MG63 (cell line): ENCODE results near the gene C19orf38. TPM values are rescaled to one million over a fixed set of nuclear protein-coding genes. Genes with fewer than 3 reads are reported as not detected.
A peak's percentile ranks its signal among the peaks of the same experiment; 100 is the strongest.

Experiments used
- DNase-seq: peaks from one replicate; pipeline ENCODE4 v3.0.0-alpha.2; 2020
- H3K27me3 ChIP-seq: fragments of 250-450 bp; sonication (Bioruptor Pico); 2 replicates; pipeline ENCODE4 v1.5.1; 2020; ENCODE audit warnings: mild to moderate bottlenecking, moderate library complexity
- H3K36me3 ChIP-seq: fragments of 250-450 bp; sonication (Bioruptor Pico); 2 replicates; pipeline ENCODE4 v1.5.1; 2020; ENCODE audit warnings: mild to moderate bottlenecking, moderate library complexity
- H3K4me3 ChIP-seq: fragments of 250-450 bp; sonication (Bioruptor Pico); 2 replicates; pipeline ENCODE4 v1.5.1; 2020; ENCODE audit warnings: mild to moderate bottlenecking, moderate library complexity
- H3K9me3 ChIP-seq: fragments of 250-450 bp; sonication (Bioruptor Pico); 2 replicates; pipeline ENCODE4 v1.5.1; 2020; ENCODE audit warnings: mild to moderate bottlenecking, moderate library complexity
- total RNA-seq: library from RNA; depleted of rRNA; stranded (reverse); fragments of >200 nt; shearing (Covaris generic); gene quantifications from 2 replicates; pipeline ENCODE4 v1.2.3, GENCODE V29; 2014; ENCODE audit warnings: low replicate concordance; rRNA removed

C19orf38 gene
- total RNA-seq, result 0.30 TPM in 1 of 2 replicates, not detected in the other

DNA sequence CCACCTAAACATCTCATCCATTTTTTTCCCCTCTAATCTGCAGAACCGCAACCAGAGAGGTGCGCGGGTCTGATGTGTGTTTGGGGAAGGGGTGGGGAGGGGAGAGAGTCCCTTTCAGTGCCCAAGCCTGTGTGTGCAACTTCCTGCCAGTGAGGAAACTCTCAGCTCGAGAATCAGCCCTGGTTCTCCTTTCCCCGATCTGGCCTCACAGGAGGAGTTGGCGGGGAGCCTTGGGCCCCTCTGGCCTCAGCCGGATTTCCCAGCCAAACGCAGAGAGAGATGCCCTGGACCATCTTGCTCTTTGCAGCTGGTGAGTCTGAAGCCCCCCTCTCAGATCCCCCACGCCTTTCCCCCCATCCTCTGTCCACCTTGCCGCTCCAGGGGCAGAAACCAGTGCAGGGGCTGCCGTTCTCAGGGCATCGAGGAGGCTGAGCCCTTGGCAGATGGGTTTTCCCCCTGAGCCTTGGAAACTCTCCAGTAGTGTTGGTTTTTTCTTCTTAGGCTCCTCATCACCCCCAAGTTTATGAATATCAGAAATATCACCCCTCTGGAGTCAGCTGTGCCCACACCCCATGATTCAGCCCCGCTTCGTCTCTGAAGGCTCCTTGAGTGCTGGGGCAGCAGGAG lies at the start of gene C19orf38:
C19orf38 (plus strand) TSS at position 186 of the 627 bp plus-strand sequence; CDS start at position 280, 94 bp downstream.
- Histone ChIP-seq H3K9me3 (peaks cover 14% of the 10 kb centered on the region), H3K4me3 (no peak within 1 kb of the TSS), H3K27me3 (no peaks in the 10 kb centered on the region), H3K36me3 (no peaks in the 10 kb centered on the region)
- DNase-seq, result no peak

- Histone ChIP-seq H3K9me3 (no peaks in the 10 kb centered on the region), H3K4me3 (no peak overlapping the region), H3K36me3 (peaks cover 67% of the 10 kb centered on the region), H3K27me3 (no peaks in the 10 kb centered on the region)
- no peak for DNase-seq
Observed at GRCh38 chr19:10800488-10800887, 47.7 kb upstream of the C19orf38 start.

DNA sequence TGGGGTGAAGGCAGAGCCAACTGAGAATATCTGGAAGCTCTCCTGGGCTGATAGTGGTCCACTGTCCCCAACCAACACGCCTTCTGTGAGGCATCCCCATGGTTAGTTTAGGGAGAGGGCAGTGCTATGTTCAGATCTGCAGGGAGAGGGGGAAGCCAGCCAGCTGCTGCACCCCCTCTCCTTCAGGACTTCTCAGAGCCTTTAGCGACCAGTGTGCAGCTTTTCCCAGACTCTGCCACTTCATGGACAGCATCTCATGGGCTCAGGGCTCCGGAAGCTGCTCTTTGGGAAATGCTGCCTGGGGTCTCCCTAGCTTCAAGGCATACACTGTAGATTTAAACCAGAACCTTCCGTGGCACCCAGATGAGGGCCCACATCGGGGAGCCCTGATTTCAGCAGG lies 45.7 kb upstream of the C19orf38 start:
- H3K36me3 ChIP-seq, result peaks cover 63% of the 10 kb centered on the region
- no peak for DNase-seq

DNA sequence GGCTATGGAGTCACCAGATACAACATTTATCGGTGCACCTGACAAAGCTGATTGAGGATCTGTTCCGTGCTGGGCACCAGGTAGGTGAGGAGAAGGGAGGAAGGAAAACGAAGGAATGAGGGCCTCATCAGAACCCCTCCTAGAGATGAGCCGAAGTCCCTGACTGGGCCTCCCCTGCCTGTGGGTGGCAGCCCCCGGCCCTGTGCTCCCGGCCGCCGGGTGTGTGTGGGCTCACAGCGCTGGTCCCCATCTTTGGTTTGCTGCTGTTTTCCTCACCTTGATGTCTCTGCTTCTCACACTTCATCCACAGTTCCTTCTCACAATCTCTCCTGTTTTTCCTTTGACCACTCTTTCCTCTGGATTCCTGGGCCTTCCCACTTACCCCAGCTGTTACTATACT lies 45.0 kb upstream of the C19orf38 start:
- peaks cover 60% of the 10 kb centered on the region for H3K36me3 ChIP-seq
- no peak for DNase-seq
- H3K27me3 ChIP-seq, result no peaks in the 10 kb centered on the region
- H3K9me3 ChIP-seq, result no peaks in the 10 kb centered on the region
- H3K4me3 ChIP-seq, result no peak overlapping the region

More for the DNA sequence above, 45.7 kb upstream of the C19orf38 start:
- no peaks in the 10 kb centered on the region for H3K9me3 ChIP-seq
- no peaks in the 10 kb centered on the region for H3K27me3 ChIP-seq
- H3K4me3 ChIP-seq, result no peak overlapping the region

- peaks cover 68% of the 10 kb centered on the region for H3K36me3 ChIP-seq
- no peak overlapping the region for H3K4me3 ChIP-seq
- H3K9me3 ChIP-seq, result no peaks in the 10 kb centered on the region
- H3K27me3 ChIP-seq, result no peaks in the 10 kb centered on the region
- DNase-seq, result no peak
Observed at GRCh38 chr19:10805065-10805757, 43.0 kb upstream of the C19orf38 start.

- peaks cover 65% of the 10 kb centered on the region for H3K36me3 ChIP-seq
Observed at GRCh38 chr19:10805758-10806247, 42.4 kb upstream of the C19orf38 start.

GRCh38 chr19:10808937-10809649 lies 39.1 kb upstream of the C19orf38 start:
- Histone ChIP-seq H3K36me3 (peaks cover 64% of the 10 kb centered on the region), H3K4me3 (no peak overlapping the region), H3K27me3 (no peaks in the 10 kb centered on the region), H3K9me3 (no peaks in the 10 kb centered on the region)
- DNase-seq, result peak; percentile 93

More at GRCh38 chr19:10805758-10806247, 42.4 kb upstream of the C19orf38 start:
- no peaks in the 10 kb centered on the region for H3K9me3 ChIP-seq
- H3K27me3 ChIP-seq, result no peaks in the 10 kb centered on the region
- no peak for DNase-seq
- no peak overlapping the region for H3K4me3 ChIP-seq

DNA sequence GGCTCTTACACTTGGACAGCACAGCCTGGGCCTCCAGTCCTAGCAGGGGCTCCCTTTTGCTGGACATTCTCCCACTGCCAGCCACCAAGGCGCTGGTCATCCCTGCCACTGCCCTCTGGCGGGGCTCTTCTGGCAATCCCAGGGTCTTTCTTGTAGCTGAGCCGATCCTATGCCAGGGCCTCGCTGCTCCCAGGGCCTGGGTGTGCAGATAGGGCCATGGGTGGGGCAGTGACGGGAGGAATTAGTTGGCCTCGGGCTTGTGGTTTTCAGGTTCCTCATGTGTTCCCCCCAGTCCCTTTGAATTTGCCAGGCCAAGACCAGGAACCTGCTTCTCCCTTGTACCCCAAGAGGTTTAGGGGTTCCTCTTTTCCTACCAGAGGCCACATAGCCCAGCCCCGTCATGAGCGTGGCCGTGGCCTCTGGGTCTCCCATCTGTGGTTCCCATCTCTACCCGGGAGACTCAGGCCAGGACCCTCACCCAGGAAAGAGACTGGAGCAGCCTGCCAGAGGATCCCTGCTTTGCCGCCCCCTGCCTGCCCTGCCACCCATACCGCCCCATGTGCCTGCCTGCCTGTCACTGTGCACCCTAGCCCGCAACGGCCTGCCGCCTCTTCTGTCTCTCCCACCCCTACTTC lies 38.4 kb upstream of the C19orf38 start:
- H3K27me3 ChIP-seq, result no peaks in the 10 kb centered on the region
- no peaks in the 10 kb centered on the region for H3K9me3 ChIP-seq
- H3K4me3 ChIP-seq, result no peak overlapping the region
- peaks cover 64% of the 10 kb centered on the region for H3K36me3 ChIP-seq
- DNase-seq, result no peak

DNA sequence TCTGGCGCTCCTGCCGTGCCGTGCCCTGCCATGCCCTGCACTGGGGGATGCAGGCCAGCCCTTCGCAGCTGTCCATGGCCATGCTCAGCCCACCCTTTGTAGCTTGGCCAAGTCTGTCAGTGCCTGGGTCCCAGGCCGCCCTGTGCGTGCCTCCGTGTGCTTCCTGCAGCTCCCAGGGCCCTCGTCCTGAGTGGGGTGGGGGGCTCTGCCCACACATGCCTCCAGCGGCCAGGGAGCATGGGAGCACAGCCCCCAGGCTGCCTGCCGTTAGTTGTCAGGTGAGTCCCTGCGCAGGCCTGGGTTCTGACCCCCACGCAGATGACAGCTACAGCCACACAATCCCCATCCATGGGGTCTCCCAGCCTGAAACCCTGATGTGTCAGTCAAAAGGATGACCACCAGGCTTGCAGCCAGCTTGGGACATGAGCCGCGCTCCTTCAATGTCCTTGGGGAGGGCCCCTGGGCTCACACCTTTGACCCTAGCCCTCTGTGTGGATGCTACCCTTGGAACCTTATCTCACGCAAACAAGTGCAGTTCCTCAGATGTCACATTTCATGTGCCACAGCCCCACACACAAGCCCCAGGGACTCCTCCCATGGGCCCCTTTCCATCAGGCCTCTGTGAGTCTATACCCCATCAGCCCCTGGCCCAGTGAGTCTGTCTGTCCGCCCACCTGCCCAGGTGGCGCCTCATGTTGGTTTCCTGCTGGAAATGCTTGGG lies 36.7 kb upstream of the C19orf38 start:
- H3K9me3 ChIP-seq, result no peaks in the 10 kb centered on the region
- H3K36me3 ChIP-seq, result peaks cover 71% of the 10 kb centered on the region
- H3K27me3 ChIP-seq, result no peaks in the 10 kb centered on the region
- no peak overlapping the region for H3K4me3 ChIP-seq
- no peak for DNase-seq

- Histone ChIP-seq H3K36me3 (peaks cover 77% of the 10 kb centered on the region), H3K9me3 (no peaks in the 10 kb centered on the region), H3K27me3 (no peaks in the 10 kb centered on the region), H3K4me3 (no peak overlapping the region)
- no peak for DNase-seq
Observed at GRCh38 chr19:10812196-10812595, 36.0 kb upstream of the C19orf38 start.

DNA sequence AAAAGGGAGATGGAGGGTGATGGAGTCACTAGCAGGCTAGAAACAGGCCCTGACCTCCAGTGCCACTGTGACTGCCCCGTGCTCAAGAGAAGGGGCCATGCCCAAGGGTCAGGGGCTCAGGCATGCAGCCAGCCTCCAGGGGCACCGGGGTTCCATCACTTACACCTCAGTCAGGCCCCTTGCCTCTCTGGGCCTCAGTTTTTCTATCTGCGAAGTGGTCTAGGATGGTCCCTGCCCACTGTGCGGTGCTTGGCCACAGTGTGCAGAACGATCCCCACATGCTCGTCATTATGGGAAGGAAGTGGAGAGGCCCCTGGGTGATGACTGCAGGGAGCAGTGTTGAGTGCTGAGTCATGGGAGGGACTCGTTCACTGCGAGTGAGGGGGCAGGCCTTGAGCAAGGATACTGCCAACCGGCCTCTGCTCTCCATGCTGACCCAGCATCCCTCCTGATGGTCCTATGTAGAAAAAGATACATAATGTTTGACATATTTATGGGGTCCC lies 35.3 kb upstream of the C19orf38 start:
- Histone ChIP-seq H3K27me3 (no peaks in the 10 kb centered on the region), H3K36me3 (peaks cover 78% of the 10 kb centered on the region), H3K4me3 (no peak overlapping the region), H3K9me3 (no peaks in the 10 kb centered on the region)
- DNase-seq, result peak; percentile 95

- Histone ChIP-seq H3K36me3 (peaks cover 74% of the 10 kb centered on the region), H3K4me3 (peak overlapping the region; percentile 88)
- DNase-seq, result no peak
Observed at GRCh38 chr19:10815007-10815536, 33.1 kb upstream of the C19orf38 start.

DNA sequence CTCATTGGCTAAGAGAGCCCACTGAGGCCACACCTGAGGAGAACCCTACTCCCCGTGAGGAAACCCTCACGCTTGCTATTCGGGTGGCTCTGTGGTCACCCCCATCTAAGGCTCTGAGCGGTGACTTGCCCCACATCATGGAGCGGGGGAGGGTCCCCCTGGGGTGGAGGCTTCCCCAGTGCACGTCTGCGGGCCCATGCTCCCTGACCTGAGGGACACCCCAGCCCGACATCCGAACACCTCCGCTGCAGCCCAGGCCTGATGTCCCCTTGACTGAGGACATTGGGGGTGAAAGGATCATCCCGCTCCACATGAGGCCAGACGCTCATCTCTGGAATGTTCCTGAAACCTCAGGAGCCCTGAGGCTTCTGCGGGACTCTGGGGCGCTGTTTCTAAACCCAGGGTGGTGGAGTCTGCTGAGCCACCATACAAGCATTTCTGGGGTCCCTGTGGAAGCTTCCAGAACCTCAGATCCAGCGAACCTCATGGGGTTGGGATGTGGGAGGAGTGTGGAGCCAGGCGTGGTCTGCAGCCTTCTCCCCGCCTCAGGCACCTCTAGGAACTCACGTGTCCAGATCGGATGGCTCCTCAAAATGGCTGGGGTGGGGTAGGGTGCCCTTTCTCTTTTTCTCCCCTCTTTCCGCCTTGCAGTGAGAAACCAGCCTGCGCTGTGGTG lies 32.1 kb upstream of the C19orf38 start:
- Histone ChIP-seq H3K36me3 (peaks cover 78% of the 10 kb centered on the region), H3K9me3 (no peaks in the 10 kb centered on the region), H3K4me3 (peak overlapping the region; percentile 88), H3K27me3 (no peaks in the 10 kb centered on the region)
- peak; percentile 65 for DNase-seq

More at GRCh38 chr19:10815007-10815536, 33.1 kb upstream of the C19orf38 start:
- H3K27me3 ChIP-seq, result no peaks in the 10 kb centered on the region
- H3K9me3 ChIP-seq, result no peaks in the 10 kb centered on the region

GRCh38 chr19:10816691-10817090 lies 31.5 kb upstream of the C19orf38 start:
- H3K36me3 ChIP-seq, result peaks cover 81% of the 10 kb centered on the region
- DNase-seq, result no peak

GRCh38 chr19:10817291-10818038 lies 30.8 kb upstream of the C19orf38 start:
- Histone ChIP-seq H3K9me3 (no peaks in the 10 kb centered on the region), H3K4me3 (peak overlapping the region; percentile 88), H3K27me3 (no peaks in the 10 kb centered on the region), H3K36me3 (peaks cover 80% of the 10 kb centered on the region)
- DNase-seq, result peak; percentile 98

More at GRCh38 chr19:10816691-10817090, 31.5 kb upstream of the C19orf38 start:
- no peaks in the 10 kb centered on the region for H3K9me3 ChIP-seq
- peak overlapping the region; percentile 88 for H3K4me3 ChIP-seq
- no peaks in the 10 kb centered on the region for H3K27me3 ChIP-seq
